ENCODE results near the gene GSTA4.

The GSTA4 gene

GRCh38 chr6:52995089-52995912 lies at the start of gene GSTA4:
Gene GSTA4 (minus strand): TSS chr6:52995284. CDS start chr6:52994243, 1,041 bp downstream.
- TF ChIP-seq CTCF (IDR thresholded peaks at IDR 0.05; ENCODE audit: low read depth, low read length), result peak; percentile 62
- TF ChIP-seq MAX (IDR thresholded peaks at IDR 0.05; ENCODE audit: low read depth, low read length), result peak; percentile 25; the same call in 1 of the 2 replicates
- H3K4me3 ChIP-seq (ENCODE audit: low read depth, low read length), result peak within 1 kb of the TSS; percentile 68
- DNase-seq (ENCODE audit: low read depth), result peak; percentile 96

GRCh38 chr6:53044572-53044971 lies 49.5 kb upstream of the GSTA4 start:
- no peak overlapping the region for H3K4me3 ChIP-seq (ENCODE audit: low read depth, low read length)

GRCh38 chr6:53044071-53044470 lies 49.0 kb upstream of the GSTA4 start:
- DNase-seq (ENCODE audit: low read depth), result no peak
- no peak for TF ChIP-seq MYC (IDR thresholded peaks at IDR 0.05; ENCODE audit: low read depth, low read length)
- TF ChIP-seq MAX (IDR thresholded peaks at IDR 0.05; ENCODE audit: low read depth, low read length), result no peak
- no peak for TF ChIP-seq POLR2A (IDR thresholded peaks at IDR 0.05; ENCODE audit: extremely low read depth, insufficient read length)
- TF ChIP-seq CTCF (IDR thresholded peaks at IDR 0.05; ENCODE audit: low read depth, low read length), result no peak
- no peak overlapping the region for H3K4me3 ChIP-seq (ENCODE audit: low read depth, low read length)

More at GRCh38 chr6:53044572-53044971, 49.5 kb upstream of the GSTA4 start:
- TF ChIP-seq CTCF (IDR thresholded peaks at IDR 0.05; ENCODE audit: low read depth, low read length) (no peak), MYC (IDR thresholded peaks at IDR 0.05; ENCODE audit: low read depth, low read length) (no peak), POLR2A (IDR thresholded peaks at IDR 0.05; ENCODE audit: extremely low read depth, insufficient read length) (no peak), MAX (IDR thresholded peaks at IDR 0.05; ENCODE audit: low read depth, low read length) (no peak)
- DNase-seq (ENCODE audit: low read depth), result no peak

GRCh38 chr6:53043581-53043980 lies 48.5 kb upstream of the GSTA4 start:
- DNase-seq (ENCODE audit: low read depth), result no peak
- TF ChIP-seq MYC (IDR thresholded peaks at IDR 0.05; ENCODE audit: low read depth, low read length) (no peak), CTCF (IDR thresholded peaks at IDR 0.05; ENCODE audit: low read depth, low read length) (no peak), MAX (IDR thresholded peaks at IDR 0.05; ENCODE audit: low read depth, low read length) (no peak), POLR2A (IDR thresholded peaks at IDR 0.05; ENCODE audit: extremely low read depth, insufficient read length) (no peak)
- H3K4me3 ChIP-seq (ENCODE audit: low read depth, low read length), result no peak overlapping the region

- H3K4me3 ChIP-seq (ENCODE audit: low read depth, low read length), result no peak overlapping the region
- DNase-seq (ENCODE audit: low read depth), result no peak
- TF ChIP-seq CTCF (IDR thresholded peaks at IDR 0.05; ENCODE audit: low read depth, low read length), result no peak
- no peak for TF ChIP-seq MYC (IDR thresholded peaks at IDR 0.05; ENCODE audit: low read depth, low read length)
- no peak for TF ChIP-seq POLR2A (IDR thresholded peaks at IDR 0.05; ENCODE audit: extremely low read depth, insufficient read length)
- no peak for TF ChIP-seq MAX (IDR thresholded peaks at IDR 0.05; ENCODE audit: low read depth, low read length)
These were observed 47.0 kb upstream of the GSTA4 start for GRCh38 chr6:53042112-53042511.
